Vagina (tissue), 2 donors: ENCODE data around the gene PLEKHB1.

Experiments
- CTCF ChIP-seq, 3 experiments: fragments of 450-650 bp in 2 of 3; fragments of 200-600 bp in 1 of 3; sonication (generic) in 1 of 3; IDR thresholded peaks; one replicate each; pipeline ENCODE4 v1.5.1; 2017 to 2019; ENCODE audit warnings: antibody characterized with exemption in 3 of 3, mild to moderate bottlenecking in 2 of 3, moderate library complexity in 2 of 3
- POLR2A ChIP-seq, 2 donors: fragments of 450-650 bp; IDR thresholded peaks; one replicate each; pipeline ENCODE4 v1.6.1; 2017; ENCODE audit warnings: antibody characterized with exemption in 2 of 2, mild to moderate bottlenecking in 2 of 2, moderate library complexity in 2 of 2

GRCh38 chr11:73693899-73694525 is 47.6 kb downstream of the PLEKHB1 start:
- TF ChIP-seq CTCF (IDR thresholded peaks at IDR 0.05) (no peak), POLR2A (IDR thresholded peaks at IDR 0.05) (no peak)
